GM18517 (cell line): ENCODE measurements around the gene HACE1.
A peak's percentile ranks its signal among the peaks of the same experiment; 100 is the strongest.
"Not testable (repeated sequence)": the region's sequence is repeated elsewhere in the genome, so short reads cannot be mapped to it uniquely, and the experiment has no call there.

Experiments used
- ATAC-seq: cut with Tn5 transposase; IDR thresholded peaks from one replicate; pipeline ENCODE4 v1.9.1; 2021; ENCODE audit warnings: mild to moderate bottlenecking, moderate library complexity; ENCODE audit not compliant: unreplicated experiment

The HACE1 gene

DNA sequence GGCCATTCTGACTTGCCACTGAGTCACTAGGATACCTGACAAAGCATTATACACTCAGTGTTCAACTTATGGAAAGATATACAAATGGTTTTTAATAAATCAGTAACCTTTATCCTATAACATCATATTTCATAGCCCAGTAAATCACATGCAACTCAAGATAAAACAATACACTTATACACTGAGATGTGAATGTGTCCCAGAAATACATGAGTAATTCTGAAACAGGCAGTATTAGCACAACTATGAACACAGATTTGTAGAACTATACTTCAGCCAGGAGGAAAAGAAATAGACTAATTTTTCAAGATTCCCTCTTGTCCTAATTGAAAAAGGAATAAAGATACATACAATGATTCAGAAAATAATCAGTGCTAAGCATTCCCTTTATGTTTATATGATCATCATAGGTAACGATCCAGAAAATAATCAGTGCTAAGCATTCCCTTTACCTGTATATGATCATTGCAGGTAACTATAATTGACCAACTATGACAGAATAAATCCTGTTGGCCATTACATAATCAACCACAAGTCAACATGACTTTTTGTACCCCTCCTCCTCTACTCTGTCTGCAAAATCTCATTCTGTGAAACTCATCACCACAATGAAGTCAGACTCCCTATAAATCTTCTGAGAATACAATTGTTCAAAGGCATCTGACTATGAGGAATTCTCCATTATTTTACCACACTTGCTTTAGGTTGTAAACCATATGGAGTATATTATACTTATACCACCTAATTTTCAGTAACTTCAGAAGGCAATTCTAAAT lies 30.3 kb downstream of the HACE1 start:
- no peak for ATAC-seq

GRCh38 chr6:104828478-104828877 lies 31.2 kb downstream of the HACE1 start:
- no peak for ATAC-seq

GRCh38 chr6:104820820-104821219 lies 38.9 kb downstream of the HACE1 start:
- ATAC-seq: not testable (repeated sequence)

- ATAC-seq: no peak
Measured at GRCh38 chr6:104816125-104816524, 43.6 kb downstream of the HACE1 start.

DNA sequence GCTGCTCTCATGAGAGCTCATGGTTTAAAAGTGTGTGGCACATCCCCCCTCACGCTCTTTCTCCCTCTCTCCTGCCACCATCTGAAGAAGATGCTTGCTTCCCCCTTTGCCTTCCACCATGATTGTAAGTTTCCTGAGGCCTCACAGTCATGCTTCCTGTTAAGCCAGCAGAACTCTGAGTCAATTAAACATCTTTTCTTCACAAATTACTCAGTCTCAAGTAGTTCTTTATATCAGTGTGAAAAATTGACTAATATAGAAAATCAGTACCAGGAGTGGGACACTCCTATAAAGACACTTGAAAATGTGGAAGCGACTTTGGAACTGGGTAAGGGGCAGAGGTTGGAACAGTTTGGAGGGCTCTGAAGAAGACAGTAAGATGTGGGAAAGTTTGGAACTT lies 45.0 kb downstream of the HACE1 start:
- ATAC-seq: no peak

DNA sequence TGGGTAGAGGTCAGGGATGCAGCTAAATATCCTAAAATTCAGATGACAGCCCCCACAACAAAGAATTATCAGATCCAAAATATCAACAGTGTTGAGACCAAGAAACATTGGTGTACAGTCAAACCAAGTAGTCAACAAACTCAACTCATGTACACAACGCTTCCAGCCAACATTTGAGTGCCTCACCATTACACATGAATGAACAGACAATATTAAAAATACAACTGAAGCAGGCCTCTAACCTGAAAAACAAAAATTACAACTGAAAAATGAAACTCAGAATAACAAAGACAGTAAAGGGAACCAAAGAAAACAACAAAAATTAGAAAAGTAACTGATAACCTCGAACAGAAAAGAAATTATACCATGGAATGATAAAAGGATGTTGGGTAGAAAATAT lies 46.2 kb downstream of the HACE1 start:
- no peak for ATAC-seq

DNA sequence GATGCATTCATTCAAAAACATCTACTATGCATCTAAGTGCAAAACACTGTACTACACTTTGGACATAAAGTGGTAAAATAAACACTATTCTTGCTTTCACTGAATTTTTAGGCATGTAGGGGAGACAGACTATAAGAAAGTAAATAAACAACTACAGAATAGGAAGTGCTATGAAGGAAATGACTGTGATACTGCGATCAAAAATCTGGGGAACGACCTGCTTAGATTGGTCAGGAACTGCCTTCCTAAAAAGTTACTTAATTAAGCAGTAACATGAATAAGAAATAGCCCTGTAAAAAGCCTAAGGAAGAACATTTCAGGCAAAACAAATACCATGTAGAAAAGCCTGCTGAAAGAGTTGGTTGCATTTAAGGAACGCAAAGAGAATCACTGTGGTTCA lies 50.6 kb downstream of the HACE1 start:
- ATAC-seq: no peak

- not testable (repeated sequence) for ATAC-seq
Measured at GRCh38 chr6:104805335-104805734, 54.4 kb downstream of the HACE1 start.

- ATAC-seq: no peak
Measured at GRCh38 chr6:104799134-104799657, 60.5 kb downstream of the HACE1 start.

- ATAC-seq: no peak
Measured at GRCh38 chr6:104796031-104796785, 63.5 kb downstream of the HACE1 start.

DNA sequence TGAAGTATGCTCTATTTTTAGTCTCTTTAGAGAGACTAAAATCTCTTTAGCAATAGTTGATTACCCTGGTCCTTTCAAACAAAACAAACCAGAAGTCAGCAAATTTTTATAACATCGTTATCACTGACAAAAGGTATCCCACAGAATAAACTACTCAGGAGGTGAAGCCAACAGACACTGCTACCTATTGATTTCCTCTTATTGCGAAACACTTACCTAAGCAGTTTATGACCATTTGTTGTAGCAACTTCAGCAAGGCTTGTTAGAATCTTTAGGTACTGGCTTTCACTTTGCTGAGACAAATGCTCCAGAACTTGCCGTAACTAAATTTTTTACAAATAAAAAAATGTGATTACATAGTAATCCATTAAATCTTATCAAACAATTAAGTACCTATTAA lies 64.4 kb downstream of the HACE1 start:
- ATAC-seq: no peak

- ATAC-seq: peak; percentile 88
Measured at GRCh38 chr6:104789770-104790190, 69.9 kb downstream of the HACE1 start.

- ATAC-seq: no peak
Measured at GRCh38 chr6:104788400-104788799, 71.3 kb downstream of the HACE1 start.

DNA sequence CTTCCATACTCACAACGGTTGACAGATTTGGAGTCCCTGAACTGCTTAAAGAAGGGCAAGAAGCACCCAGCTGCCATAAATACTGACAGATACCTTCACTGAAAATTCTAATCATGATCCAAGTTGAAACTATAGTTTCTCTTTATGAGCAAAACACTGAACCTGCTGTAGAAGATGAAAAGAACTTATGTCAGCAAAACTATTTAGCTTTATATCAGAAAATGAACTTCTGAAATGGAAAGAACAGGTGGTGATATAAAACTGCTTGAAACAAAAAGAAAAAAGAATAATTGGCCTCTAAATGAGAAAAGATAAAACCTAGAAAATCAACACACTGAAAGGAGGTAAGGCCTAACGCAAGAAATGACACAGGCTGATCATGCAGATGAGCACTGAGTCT lies 72.4 kb downstream of the HACE1 start:
- no peak for ATAC-seq

GRCh38 chr6:104784884-104785283 lies 74.8 kb downstream of the HACE1 start:
- ATAC-seq: no peak

GRCh38 chr6:104771258-104771832 lies 88.4 kb downstream of the HACE1 start:
- ATAC-seq: peak; percentile 84

- no peak for ATAC-seq
Measured at GRCh38 chr6:104768906-104769305, 90.8 kb downstream of the HACE1 start.

DNA sequence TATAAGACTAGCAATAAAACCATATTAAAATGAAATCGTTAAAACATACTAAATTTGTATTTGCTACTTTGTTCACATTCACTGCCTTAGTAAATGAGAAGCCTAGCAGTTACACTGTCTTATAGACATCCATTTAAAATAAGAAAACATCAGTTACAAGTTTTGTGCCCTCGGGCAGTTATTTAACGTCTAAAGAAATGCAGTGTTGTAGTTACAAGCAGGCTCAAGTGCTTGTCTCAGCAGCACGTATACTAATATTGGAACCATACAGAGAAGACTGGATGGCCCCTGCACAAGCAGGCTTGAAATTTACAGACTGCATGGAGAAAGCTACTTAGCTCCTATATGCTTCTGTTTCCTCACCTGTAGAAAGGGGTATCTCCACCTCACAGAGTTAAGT lies 93.1 kb downstream of the HACE1 start:
- ATAC-seq: no peak

GRCh38 chr6:104754788-104755409 lies 104.8 kb downstream of the HACE1 start:
- ATAC-seq: no peak

GRCh38 chr6:104753251-104753650 lies 106.5 kb downstream of the HACE1 start:
- no peak for ATAC-seq

DNA sequence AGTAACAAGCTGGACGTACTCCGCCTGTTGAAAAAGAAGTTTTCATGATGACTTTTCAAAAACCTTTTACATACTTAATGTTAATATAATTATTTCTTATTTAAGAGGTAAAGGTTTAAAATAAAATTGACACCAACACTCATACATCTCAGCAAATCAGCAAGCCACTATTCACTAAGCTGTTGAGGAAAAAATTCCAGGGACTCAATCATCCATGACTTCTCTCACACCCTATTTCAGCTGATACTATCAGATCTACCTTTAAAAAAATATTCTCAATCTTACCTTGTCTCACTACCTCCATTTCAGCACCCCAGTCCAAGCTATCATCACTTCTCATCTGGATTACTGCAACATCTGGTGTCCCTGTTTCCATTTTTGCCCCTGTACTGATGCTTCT lies 109.3 kb downstream of the HACE1 start:
- ATAC-seq: no peak
